ENCODE data around the gene MPV17L.
"Not testable (repeated sequence)": the region's sequence is repeated elsewhere in the genome, so short reads cannot be mapped to it uniquely, and the experiment has no call there.

The MPV17L gene

DNA sequence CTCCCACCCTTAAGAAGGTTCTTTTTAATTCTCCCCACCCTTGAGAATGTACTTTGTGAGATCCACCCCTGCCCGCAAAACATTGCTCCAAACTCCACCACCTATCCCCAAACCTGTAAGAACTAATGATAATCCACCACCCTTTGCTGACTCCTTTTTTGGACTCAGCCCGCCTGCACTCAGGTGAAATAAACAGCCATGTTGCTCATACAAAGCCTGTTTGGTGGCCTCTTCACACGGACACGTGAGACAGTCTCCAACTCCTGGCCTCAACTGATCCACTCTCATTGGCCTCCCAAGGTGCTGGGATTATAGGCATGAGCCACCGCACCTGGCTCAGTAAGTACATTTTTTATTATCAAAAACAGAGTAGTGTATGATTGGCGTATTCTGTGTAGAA, 13.9 kb downstream of the MPV17L start:
- DNase-seq (ENCODE audit: low read depth): not testable (repeated sequence)

DNA sequence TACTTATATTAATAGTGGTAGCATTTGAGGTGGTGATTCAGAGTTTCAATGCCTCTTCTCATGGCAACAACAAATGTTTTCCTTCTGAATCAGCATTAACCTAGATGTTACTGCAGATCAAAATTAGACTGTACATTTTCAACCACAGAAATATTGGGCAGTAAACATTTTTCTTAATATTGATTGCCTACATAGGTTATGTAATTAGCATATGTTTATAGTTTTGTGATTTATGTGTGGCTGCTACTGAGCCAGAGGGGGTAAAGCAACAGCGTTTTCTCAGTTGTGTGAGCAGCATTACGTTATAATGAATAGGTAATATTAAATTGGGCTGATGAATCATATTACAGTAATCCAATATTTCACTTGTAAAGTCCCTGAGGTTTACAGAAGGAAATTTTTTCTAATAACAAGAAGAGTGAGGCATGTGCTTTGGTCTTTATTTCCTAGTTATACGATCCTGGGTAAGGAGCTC, 20.0 kb downstream of the MPV17L start:
- DNase-seq (ENCODE audit: low read depth): no peak

DNA sequence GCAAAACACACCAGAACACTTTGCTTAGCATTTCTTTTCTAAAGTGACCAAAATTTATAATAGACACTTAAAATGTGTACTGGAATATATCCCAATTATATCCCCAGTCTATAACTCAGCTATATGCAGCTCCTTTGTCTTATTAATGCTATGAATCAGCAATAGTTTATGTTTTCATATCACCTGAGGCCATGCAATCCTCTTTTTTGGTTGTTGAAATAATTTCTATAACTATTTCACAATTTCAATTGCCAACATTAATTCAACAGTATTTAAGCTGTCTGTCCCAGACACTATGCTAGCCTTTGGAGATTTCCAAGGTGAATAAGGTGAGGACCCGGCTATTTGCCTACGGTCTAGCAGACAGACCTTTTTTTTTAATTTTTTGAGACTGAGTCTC, 21.6 kb downstream of the MPV17L start:
- no peak for DNase-seq (ENCODE audit: low read depth)

DNA sequence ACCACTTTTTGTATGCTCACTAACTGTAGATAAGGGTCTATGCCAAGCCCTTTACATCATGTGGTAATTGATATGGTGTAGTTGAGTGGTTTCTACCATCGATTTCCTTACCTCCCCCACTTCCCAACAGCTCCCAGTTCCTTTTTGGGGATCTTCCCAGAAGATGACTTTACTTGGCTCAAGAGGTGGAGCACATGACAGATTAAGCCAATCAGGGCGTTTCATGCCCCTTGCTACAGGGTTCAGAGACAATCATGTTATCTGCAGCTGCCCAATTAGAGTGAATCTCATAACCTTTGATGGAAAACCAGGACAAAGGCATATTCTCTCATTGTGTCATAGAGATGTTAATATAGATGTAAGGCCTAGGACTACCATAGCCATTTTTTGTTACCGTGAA, 22.7 kb downstream of the MPV17L start:
- DNase-seq (ENCODE audit: low read depth): peak; percentile 12

DNA sequence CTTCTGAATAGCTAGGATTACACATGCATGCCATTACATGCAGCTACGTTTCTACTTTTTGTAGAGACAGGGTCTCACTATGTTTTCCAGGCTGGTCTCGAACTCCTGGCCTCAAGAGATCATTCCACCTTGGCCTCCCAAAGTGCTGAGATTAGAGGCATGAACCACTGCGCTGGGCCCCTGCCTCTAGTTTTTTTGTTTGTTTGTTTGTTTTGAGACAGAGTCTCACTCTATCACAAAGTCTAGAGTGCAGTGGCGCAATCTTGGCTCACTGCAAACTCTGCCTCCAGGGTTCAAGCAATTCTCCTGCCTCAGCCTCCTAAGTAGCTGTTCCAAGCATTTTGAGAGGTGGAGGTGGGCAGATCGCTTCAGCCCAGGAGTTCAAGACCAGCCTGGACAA, 26.1 kb downstream of the MPV17L start:
- not testable (repeated sequence) for DNase-seq (ENCODE audit: low read depth)

DNA sequence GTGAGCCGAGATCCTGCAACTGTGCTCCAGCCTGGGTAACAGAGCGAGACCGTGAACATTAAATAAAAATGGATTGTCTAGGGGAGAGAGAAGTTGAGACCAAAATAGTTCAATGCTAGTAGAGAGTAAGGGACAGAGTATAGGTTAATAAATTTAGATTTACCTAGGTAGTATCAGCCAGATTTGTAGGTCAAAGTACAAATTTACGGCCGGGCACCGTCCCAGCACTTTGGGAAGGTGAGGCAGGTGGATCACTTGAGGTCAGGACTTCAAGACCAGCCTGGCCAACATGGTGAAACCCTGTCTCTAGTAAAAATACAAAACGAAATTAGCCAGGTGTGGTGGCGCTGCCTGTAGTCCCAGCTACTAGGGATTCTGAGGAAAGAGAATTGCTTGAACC, 26.7 kb downstream of the MPV17L start:
- DNase-seq (ENCODE audit: low read depth): no peak

DNA sequence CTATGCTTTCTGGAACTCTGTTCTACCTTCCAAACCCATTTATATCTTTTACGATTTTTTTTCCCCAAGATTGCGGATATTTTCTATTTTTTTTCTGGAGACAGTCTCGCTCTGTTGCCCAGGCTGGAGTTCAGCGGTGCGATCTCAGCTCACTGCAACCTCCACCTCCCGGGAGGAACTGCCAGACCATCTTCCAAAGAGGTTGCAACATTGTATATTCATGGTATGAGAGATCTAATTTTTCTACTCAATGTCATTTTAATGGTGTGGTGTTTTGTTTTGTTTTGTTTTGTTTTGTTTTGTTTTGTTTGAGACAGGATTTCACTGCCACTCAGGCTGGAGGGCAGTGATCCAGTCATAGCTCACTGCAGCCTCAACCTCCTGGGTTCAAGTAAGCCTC, 30.3 kb downstream of the MPV17L start:
- no peak for DNase-seq (ENCODE audit: low read depth)

DNA sequence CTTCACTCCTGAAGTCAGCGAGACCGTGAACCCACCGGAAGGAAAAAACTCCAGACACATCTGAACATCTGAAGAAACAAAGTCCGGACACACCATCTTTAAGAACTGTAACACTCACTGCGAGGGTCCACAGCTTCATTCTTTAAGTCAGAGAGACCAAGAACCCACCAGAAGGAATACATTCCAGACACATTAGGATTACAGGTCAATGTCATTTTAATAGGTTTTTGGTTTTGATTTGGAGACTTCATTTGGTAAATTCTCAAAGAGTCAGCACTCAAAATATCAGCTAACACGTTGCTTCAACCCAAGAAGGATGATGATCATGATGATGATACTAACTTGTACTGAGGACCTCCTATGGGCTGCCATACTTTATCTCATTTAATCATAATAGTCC, 31.2 kb downstream of the MPV17L start:
- DNase-seq (ENCODE audit: low read depth): no peak

DNA sequence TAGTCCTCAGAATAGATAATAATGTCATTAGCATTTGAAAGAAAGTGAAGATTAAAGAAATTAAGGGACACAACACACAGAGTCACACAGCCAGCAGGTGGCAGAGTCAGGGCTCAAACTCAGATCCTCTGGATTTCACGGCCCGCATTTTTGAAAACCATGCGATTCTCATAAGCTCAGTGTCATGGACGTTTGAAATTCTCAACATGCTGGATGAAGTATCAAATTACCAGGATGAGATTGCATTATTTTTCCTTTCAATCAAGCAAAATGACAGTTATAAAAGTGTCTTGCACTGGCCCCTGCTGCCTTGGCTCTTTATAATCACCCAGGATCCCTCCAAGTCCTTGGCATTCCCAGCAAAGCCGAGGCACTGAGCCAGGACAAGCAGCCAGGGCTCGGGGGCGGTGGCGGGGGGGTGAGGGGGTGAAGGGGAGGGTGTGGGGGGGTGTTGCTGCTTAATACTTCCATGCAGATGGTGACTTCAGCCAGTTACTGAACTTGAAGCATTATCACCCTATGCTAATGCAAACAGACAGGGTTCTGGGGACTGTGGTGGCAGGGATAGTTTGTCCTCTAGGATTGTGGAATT, 32.2 kb downstream of the MPV17L start:
- DNase-seq (ENCODE audit: low read depth): peak; percentile 85

DNA sequence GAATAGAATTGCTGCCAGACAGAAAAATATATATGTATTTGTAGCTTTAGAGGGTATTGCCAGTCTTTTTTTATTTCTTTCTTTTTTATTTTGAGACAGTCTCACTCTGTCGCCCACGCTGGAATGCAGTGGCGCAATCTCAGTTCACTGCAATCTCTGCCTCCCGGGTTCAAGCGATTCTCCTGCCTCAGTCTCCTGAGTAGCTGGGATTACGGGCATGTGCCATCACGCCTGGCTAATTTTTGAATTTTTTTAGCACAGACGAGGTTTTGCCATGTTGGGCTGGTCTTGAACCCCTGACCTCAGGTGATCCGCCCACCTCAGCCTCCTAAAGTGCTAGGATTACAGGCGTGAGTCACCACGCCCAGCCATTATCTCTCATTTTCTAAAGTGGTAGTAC, 35.3 kb downstream of the MPV17L start:
- DNase-seq (ENCODE audit: low read depth): not testable (repeated sequence)

DNA sequence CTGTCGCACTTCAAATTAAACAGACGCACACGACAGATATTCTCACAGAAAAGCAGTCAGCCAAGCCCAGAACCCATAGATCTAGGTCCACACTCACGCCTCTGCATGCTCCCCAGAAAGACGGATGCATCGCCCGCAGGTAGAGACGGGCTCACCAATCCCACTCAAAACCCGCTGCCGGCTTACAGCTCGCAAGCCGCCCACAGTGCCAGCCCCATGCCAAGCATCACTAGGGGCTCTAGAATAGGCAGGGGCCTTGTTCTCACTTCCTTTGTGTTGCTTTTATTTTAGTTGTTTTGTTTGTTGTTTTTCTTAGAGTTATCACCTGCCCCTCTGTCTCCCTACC, 38.5 kb downstream of the MPV17L start:
- no peak for DNase-seq (ENCODE audit: low read depth)

DNA sequence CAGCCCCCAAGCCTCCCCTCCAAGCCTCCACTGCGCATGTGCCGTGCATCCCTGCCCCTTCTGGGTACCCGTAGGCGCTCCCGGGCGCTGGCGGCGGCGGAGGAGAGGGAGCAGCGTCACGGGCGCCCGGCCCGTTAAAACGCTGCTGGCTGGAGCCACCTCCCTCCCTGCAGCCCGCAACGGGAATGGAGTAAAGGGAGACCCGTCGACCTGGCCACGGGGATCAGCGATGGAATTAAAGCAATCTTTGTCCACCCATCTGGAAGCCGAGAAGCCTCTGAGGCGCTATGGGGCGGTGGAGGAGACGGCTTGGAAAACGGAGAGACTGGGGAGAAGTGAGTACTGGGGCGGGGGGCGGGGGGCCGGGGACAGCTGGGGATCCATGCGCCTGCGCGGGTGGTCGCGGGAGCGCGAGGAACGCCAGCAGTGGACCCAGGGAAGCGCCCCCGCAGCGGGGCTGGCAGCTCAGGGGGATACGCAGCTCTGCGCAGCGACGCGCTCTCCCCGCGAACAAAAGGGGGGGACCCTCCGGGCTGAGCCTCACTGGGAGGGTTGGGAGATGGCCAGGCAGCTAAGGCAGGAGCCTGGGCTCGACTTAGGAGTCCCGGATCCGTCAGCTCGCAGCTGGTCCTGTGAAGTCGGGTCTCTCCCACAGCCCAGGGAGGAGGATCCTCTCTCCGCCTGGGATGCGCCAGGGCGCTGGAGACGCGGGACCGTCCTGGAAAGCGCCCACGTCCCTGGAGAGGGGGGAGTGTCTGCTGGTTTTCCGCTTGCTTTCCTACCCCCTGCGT, 39.1 kb downstream of the MPV17L start, which contains the start of gene BMERB1:
BMERB1 (plus strand) TSS at position 164 of the 791 bp plus-strand sequence; CDS start at position 230, 66 bp downstream.
- peak; percentile 76 for DNase-seq (ENCODE audit: low read depth)

DNA sequence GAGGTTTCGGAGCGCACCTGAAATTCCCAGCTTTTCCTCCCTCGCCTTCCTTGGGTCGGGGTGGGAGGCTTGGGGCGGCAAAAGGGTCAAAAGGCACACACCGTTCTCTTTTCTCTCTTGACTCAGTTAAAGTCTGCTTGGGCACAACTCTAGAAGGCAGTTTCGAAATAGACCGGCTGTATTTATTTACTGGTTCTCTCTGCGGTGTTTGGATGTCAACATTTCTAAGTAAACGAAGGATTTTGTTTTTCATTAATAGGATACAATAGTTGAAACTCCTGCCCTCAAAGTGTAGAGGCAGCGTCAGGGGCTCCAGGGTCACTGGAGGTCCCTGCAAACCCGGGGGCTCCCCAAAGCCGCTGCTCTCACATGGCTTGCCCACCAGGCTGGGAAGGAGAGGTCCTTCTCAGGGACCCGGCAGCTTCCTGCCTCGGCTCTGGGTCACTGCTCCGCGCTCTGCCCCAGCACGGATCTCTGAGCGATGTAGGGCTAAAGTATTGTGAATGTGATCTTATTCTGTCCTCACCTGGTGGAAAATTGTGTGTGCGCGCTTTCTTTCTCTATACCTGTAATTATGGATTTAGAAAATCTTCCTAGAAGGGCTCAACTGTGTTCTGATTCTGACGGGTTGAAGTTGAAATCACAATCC, 39.8 kb downstream of the MPV17L start:
- peak; percentile 35 for DNase-seq (ENCODE audit: low read depth)

DNA sequence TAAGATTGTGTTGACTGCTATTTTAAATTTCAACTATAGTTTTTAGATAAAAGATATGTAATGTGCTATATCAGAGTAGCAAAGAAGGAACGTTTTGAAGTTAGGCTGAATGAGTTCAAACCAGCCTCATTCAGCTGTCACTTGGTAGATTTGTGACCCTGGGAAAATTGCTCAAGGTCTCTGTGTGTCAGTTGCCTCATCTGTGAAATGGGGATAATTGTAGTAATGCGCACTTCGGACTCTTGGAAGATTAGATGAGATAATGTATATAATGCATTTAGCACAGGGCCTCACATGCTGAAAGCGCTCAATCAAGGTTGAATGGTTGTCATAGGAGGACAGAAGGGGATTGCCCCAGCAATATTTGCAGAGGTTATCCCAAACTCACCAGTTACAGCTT, 43.5 kb downstream of the MPV17L start:
- DNase-seq (ENCODE audit: low read depth): no peak

DNA sequence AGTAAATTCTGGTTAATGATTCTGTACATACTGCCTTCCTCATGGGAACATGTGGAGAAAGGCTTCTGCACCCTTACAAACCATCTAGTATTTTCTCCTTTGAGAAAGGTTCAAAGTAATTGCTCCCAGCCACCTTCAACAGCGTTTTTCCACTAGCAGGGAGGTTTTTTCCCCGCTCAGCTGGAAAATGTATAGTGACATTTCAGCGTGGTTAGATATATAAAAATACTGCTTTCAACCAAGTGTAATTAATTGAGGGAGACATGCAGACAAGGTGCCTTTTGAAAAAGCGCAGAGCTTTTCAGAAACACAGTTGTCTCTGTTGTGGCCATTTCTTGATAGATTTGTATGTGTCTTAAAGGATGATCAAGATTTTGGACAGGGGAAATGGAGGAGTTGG, 44.0 kb downstream of the MPV17L start:
- no peak for DNase-seq (ENCODE audit: low read depth)

DNA sequence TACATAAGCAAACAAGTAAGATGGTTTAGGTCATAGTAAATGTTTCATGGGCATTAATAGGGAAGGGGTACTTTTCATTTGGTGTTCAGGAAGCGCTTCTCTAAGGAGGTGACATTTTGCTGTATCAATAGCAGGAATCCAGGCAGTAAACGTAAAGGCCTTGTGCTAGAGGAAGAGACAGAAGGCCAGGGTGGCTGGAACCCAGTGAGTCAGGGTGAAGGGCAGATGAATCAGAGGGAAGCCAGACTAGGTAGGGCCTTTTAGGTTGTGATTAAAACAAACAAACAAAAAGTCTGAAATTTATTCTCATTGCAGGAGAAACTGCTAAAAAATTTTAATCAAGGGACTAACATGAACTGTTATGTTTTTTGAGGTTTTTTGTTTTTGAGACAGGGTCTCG, 45.3 kb downstream of the MPV17L start:
- peak; percentile 21 for DNase-seq (ENCODE audit: low read depth)

DNA sequence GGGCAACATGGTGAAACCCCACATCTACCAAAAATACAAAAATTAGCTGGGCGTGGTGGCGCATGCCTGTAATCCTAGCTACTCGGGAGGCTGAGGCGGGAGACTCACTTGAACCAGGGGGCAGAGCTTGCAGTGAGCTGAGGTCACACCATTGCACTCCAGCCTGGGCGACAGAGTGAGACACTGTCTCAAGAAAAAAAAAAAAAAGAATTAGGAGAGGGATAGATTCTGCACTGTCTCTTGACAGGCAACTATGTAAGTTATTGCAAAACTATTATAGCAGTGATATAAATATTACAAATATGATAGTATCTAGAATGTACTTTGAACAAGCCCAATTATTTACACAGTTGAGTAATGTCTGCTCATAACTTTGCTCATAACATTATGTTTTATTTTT, 46.6 kb downstream of the MPV17L start:
- peak; percentile 37 for DNase-seq (ENCODE audit: low read depth)

DNA sequence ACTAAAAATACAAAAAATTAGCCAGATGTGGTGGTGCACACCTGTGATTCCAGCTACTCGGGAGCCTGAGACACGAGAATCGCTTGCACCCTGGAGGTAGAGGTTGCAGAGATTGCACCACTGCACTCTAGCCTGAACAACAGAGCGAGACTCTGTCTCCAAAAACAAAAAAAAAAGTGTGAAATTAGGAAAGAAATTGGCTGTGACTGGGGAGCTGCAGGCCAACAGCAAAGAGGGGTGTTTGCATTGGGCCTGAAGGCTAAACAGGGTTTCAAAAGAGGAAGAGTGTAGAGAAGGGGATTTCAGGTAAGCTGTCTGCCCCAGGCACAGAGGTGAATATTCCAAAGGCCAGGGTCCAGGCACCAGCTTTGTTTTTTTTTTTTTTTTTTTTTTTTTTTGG, 48.2 kb downstream of the MPV17L start:
- DNase-seq (ENCODE audit: low read depth): no peak

DNA sequence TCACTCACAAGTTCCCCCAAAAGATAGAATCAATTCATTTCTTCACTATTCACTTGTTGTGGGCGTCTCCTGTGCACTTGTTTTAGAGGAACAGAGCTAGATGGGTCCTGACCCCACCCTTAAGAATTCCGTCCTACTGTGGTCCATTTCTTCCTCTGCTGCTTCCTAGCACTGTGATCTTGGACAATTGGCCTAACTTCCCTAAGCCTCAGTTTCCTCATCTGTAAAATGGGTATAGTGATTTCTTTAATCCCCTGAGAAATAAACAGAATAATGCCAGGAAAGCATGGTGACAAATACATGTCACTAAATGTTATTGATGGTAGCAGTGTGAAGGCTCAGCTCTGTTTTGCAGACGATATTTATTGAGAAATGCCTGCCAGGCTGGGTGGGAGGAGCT, 48.7 kb downstream of the MPV17L start:
- DNase-seq (ENCODE audit: low read depth): no peak

DNA sequence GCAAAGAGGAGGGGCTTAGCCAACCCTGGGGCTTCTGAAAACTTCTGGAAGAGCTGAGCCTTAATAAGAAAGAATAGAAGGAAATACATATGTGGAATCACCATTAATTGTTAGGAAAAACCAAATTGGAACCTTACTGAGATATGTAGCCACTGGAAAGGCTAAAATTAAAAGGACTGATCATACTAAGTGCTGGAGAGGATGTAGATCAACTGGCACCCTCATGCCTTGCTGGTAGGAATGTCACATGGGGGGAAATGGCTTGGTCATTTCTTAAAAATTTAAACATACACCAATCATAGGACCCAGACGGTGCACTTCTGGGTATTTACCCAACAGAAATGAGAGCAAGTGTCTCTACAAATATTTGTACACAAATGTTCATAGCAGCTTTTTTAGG, 49.9 kb downstream of the MPV17L start:
- DNase-seq (ENCODE audit: low read depth): no peak

DNA sequence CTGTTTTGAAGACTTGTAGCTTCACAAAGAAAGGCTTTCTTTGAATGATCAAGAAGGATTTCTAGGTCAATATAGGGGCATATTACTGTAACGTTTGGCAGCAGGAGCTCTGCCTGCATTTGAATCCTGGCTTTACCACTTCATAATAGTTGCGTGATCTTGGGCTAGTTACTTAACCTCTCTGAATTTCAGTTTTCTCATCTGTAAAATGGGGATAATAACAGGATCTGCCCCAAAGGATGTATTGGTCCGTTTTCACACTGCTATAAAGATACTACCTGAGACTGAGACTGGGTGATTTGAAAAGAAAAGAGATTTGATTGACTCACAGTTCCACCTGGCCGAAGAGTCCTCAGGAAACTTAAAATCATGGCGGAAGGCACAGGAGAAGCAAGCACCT, 51.3 kb downstream of the MPV17L start:
- DNase-seq (ENCODE audit: low read depth): no peak

DNA sequence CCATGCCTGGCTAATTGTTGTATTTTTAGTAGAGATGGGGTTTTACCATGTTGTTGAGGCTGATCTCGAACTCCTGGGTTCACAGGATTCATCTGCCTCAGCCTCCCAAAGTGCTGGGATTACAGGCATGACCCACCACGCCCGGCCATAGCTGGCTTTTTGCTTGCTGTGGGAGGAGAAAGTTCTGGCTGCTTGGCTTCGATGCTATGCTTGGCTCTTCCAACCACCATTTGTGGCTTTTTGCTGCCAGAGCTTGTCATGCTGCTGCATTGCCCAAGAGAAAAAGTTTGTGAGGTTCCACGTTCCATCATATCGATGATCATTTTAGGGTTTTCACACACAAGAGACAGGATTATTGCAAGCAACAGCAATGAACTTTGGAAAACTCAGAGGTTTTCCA, 55.1 kb downstream of the MPV17L start:
- peak; percentile 57 for DNase-seq (ENCODE audit: low read depth)

DNA sequence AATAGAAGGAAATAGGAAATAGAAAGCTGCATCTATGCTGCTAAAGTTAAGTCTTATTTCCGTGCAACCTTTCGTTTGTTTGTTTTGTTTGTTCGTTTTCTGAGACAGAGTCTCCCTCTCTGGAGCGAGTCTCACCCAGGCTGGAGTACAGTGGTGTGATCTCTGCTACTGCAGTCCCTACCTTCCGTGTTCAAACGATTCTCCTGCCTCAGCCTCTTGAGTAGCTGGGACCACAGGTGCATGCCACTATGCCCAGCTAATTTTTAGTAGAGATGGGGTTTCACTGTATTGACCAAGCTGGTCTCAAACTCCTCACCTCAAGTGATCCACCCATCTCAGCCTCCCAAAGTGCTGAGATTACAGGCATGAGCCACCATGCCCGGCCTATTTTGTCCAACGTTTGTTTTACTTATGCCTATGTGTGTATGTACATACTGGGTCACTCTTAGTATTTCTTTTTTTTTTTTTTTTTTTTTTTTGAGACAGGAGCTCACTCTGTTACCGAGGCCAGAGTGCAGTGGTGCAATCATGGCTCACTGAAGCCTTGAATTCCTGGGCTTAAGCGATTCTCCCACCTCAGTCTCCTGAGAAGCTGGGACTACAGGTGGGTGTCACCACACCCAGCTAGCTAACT, 55.7 kb downstream of the MPV17L start:
- no peak for DNase-seq (ENCODE audit: low read depth)
